HuH-7.5 (cell line): ENCODE data around the gene IL1RAPL1.
"Not testable (repeated sequence)": the region's sequence is repeated elsewhere in the genome, so short reads cannot be mapped to it uniquely, and the experiment has no call there.

Experiments
- DNase-seq: peaks from one replicate; pipeline ENCODE4 v3.0.0; 2011; ENCODE audit warnings: low spot score

The IL1RAPL1 gene

DNA sequence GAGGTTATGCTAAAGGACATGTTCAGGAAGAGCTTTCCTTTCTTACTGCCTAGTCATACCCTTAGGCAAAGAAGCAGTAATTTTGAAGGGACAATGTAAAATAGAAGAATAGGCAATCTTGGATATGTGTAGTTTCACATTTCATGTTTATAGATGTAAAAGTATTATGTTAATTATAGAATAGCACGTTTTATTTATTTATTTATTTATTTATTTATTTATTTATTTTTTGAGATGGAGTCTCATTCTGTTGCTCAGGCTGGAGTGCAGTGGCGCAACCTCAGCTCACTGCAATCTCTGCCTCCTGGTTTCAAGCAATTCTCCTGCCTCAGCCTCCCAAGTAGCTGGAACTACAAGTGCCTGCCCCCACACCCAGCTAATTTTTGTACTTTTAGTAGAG, 535.6 kb downstream of the IL1RAPL1 start:
- DNase-seq, result not testable (repeated sequence)

GRCh38 chrX:29130905-29131304, 543.7 kb downstream of the IL1RAPL1 start:
- no peak for DNase-seq

DNA sequence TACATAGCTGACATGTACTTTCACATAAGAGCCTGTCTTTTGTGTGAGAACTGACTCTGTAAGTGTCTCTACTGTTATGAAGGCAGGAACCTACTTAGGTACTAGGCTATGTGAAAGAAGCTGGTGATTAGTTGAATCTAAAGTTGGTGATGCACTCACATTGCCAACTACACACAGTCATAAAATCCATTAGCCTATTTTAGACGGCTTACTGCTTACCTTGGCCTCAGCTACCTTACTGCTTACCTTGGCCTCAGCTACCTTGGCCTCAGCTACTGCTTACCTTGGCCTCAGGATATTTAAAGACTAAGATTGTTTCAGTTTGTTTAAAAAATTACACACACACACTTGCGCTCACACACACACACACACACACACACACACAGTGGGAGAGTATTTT, 549.7 kb downstream of the IL1RAPL1 start:
- no peak for DNase-seq

GRCh38 chrX:29138003-29138402, 550.8 kb downstream of the IL1RAPL1 start:
- no peak for DNase-seq

GRCh38 chrX:29143356-29143755, 556.1 kb downstream of the IL1RAPL1 start:
- no peak for DNase-seq

- DNase-seq, result no peak
Measured at GRCh38 chrX:29143756-29144155, 556.5 kb downstream of the IL1RAPL1 start.

- no peak for DNase-seq
Measured at GRCh38 chrX:29145316-29145715, 558.1 kb downstream of the IL1RAPL1 start.

GRCh38 chrX:29148511-29148910, 561.3 kb downstream of the IL1RAPL1 start:
- DNase-seq, result no peak

DNA sequence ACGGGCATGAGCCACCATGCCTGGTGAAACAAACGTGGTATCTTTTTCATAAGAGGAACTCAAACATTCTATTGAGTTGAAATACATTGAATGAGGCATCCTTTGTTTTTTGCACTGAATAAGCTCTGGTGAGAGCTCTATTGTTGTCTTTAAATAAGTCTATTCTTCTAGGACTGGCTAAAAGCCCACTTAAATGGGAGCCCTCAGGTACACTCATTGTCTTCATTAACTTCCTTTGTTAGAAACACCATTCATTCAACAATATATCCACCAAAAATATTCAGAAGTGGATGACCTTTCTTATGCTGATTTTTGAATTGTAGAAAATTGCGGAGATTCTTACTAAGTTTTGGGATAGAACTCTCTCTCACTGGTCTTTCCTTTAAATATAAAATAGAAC, 568.0 kb downstream of the IL1RAPL1 start:
- DNase-seq, result no peak

- DNase-seq, result no peak
Measured at GRCh38 chrX:29172880-29173279, 585.6 kb downstream of the IL1RAPL1 start.

DNA sequence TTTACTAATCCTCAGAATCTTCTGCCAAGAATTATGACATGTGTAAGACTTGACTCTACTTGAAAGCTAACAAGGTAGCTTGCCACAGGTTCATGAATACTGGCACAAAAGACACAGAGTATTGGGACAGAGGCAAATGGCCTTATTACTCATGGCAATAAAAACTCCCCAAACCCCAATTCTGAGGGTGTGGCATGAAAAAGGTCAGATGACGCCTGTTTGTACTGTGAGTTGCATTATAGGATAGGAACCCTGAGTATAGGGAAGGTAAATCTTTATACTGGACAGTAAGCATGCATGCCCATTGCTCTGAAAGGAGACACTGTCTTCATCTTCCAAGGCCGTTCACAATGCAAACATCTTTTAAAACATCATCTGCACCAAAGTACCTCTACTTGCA, 600.0 kb downstream of the IL1RAPL1 start:
- no peak for DNase-seq

GRCh38 chrX:29196501-29196900, 609.3 kb downstream of the IL1RAPL1 start:
- DNase-seq, result no peak

GRCh38 chrX:29215251-29215650, 628.0 kb downstream of the IL1RAPL1 start:
- no peak for DNase-seq

- no peak for DNase-seq
Measured at GRCh38 chrX:29225670-29226069, 638.4 kb downstream of the IL1RAPL1 start.

GRCh38 chrX:29229802-29230201, 642.6 kb downstream of the IL1RAPL1 start:
- DNase-seq, result no peak

DNA sequence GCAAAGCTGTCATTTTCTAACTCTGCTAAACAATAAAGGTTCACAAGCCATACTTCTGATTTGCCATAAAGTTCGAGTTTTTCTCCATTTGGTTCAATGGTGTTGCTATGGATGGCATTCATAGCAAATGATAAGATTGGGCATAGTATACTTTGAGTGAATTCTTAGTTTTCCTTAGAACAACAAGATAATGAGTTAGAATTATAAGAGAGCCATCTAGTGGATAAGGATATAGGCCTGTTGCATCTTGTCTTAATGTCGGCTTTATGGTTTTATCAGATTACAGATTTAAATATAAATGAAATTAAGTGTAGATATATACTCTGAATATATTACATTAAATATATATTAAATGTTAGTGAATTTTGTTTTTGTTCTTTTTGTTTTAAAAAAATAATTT, 644.6 kb downstream of the IL1RAPL1 start:
- DNase-seq, result no peak

DNA sequence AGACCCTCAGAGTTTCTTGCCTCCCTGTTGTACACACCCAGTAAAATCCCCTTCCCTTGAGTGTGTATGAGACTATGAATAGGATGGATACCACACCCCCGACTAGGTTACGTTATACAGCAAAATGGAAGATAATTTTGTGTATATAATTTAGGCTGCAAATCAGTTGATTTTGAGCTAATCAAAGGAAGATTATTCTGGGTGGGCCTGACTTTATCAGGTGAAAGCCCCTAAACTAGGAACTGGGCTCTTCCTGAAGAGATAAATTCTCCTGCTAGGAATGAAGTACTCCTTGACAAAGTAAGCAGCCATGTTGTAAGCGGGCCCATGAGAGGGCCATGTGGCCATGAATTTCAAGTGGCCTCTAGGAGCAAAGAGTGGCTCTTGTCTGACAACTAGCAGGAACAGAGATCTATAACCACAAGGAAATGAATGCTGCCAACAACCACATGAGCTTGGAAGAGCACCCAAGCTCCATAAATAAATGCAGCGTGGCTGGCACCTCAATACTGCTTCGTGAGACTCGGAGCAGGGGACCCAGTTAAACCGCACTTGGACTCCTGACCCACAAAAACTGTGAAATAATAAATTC, 646.4 kb downstream of the IL1RAPL1 start:
- no peak for DNase-seq

- no peak for DNase-seq
Measured at GRCh38 chrX:29237972-29238371, 650.7 kb downstream of the IL1RAPL1 start.

DNA sequence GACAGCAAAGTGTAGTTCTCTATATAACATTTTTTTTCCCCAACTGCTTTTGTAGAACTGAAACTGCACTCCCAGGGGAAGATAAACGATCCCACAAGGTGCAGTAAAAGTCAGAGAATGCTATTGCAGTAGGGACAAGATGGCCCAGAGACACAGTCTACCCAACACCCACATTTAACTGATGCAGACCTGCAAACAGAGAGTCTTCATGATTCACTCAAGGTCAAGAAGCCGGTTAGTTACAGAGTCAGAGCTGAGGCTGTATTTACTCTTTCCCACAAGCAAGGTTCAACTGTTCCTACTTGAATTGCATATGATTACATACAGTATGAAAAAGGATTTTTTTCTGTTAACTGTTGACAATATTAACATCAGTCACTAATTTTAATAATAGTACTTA, 654.6 kb downstream of the IL1RAPL1 start:
- no peak for DNase-seq

DNA sequence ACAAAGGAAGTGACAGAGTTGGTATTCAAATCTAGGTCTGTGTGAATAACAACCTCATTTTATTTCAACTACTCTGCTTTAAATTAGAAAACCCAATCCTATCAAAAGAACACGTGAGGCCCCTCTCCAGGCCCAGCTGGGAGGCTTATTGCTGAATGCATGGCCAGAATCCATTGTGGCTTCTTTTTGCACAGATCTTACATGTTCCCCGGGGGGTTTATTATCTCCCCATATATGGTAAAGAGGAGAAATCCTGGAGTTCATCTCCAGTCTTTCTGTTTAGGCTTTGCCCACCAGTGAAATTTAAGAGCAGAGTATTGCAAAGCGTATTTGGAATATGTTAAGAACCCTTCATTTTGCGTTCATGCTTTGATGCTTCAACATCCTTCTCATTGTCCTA, 655.6 kb downstream of the IL1RAPL1 start:
- no peak for DNase-seq

DNA sequence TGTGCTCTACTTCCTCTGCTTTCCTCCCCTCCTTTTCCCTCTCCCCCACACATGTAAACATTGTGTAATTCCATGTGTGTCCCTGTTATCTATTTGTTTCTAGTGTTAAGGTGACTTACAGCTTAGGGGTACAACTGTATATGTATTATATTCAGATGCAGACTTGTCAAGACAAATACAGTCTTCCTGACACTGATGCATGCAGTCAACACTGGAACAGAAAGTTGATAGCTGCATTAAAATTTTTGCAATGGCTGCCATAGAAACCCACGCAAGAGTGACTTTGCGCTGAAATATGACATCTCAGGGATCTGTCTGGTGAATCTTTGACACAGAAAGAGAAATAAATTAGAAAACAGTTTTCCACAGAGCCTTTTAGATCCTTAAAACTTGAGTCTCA, 656.7 kb downstream of the IL1RAPL1 start:
- DNase-seq, result no peak

DNA sequence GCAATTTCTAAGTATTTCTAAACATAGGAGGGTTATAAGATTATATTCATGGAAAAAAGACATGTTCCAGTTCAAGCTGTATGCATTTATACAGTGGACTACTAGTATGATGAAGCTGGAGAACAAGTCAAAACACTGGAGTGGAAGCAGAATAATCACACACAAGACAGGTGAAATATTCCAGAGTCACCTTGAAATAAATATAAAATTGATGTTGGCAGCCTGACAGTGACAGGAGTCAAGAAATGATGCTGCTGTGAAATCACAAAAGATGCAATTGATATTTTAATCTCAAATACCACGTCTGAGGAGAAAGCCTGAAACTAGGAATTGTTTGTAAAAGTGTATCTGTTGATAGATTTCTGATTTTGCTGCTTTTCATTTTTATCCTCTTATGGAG, 667.3 kb downstream of the IL1RAPL1 start:
- DNase-seq, result no peak

GRCh38 chrX:29257521-29257920, 670.3 kb downstream of the IL1RAPL1 start:
- DNase-seq, result no peak

DNA sequence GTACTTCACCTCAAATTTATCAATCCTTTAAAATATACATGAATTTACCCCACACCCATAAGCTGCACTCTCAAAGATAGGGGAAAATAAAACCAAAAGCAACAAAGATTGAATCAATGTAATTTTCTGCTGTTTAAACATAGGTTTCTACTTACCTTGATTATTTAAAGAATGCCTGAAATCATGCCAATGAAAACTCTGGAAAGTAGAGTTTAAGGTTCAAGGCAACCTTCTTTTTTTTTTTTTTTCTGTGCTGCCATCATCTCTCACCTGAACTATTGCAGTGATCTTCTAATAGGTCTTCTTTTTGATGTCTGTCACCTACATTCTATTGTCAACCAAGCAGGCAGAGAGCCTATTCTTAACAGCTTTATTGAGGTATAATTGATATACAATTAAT, 682.1 kb downstream of the IL1RAPL1 start:
- no peak for DNase-seq

DNA sequence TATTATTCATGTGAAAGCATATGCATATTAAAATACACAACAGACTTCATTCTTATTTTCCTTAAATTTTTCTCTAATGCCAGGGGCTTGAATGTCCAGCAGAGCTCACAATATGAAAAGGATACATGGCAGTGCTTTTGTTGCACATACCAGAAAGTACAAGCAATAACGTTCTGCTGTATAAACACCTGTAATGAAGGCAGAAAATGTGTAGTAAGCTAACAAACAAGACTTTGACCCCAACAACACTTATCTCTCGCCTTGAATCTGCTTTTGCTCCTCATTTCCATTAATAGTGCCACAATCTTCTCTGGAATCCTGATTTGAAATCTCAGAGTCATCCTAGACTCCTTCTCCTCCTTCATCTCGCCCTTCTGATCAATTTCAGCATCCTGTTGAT, 687.3 kb downstream of the IL1RAPL1 start:
- no peak for DNase-seq
